ENCODE results near the gene FCER2. TPM values are rescaled to one million over a fixed set of nuclear protein-coding genes. Genes with fewer than 3 reads are reported as not detected.

Gene FCER2
- total RNA-seq, 2 donors from 2014 or later, result not detected

GRCh38 chr19:7701049-7701653, 780 bp downstream of the FCER2 start:
- Histone ChIP-seq H3K4me1 (no peaks in the 10 kb centered on the region), H3K4me3 (no peak overlapping the region), H3K36me3 (replicated peaks in 1 of 2; ENCODE audit: insufficient read depth in 1 of 2, low read depth in 2 of 2) (no peaks in the 10 kb centered on the region), H3K9me3 (no peaks in the 10 kb centered on the region), H3K27me3 (peaks cover 0 to 8% of the 10 kb centered on the region in 2 donors), H3K27ac (no peak overlapping the region)
- ATAC-seq, result no peak
- TF ChIP-seq CTCF (IDR thresholded peaks at IDR 0.05), result no peak
- TF ChIP-seq POLR2A (IDR thresholded peaks at IDR 0.05), result no peak
- DNase-seq, result no peak
- intact Hi-C loops (cut with DNase I), result no loop called here
- WGBS, 2 donors, result 74 to 79% methylated on average over 6 to 12 of the region's 12 CpGs

GRCh38 chr19:7699417-7700401, 2.2 kb downstream of the FCER2 start:
- no peak for TF ChIP-seq POLR2A (IDR thresholded peaks at IDR 0.05)
- no peak for TF ChIP-seq CTCF (IDR thresholded peaks at IDR 0.05)
- no peak for ATAC-seq
- Histone ChIP-seq H3K4me3 (no peak overlapping the region), H3K9me3 (no peaks in the 10 kb centered on the region), H3K27ac (no peak overlapping the region), H3K36me3 (replicated peaks in 1 of 2; ENCODE audit: insufficient read depth in 1 of 2, low read depth in 2 of 2) (no peaks in the 10 kb centered on the region), H3K4me1 (no peaks in the 10 kb centered on the region), H3K27me3 (peaks cover 0 to 8% of the 10 kb centered on the region in 2 donors)
- WGBS, 2 donors, result 49 to 54% methylated on average over 14 to 15 of the region's 15 CpGs
- no peak for DNase-seq
- intact Hi-C loops (cut with DNase I), result no loop called here

- intact Hi-C loops (cut with DNase I), result no loop called here
- H3K4me3 ChIP-seq, result no peak overlapping the region
- H3K36me3 ChIP-seq (replicated peaks in 1 of 2; ENCODE audit: insufficient read depth in 1 of 2, low read depth in 2 of 2), result no peaks in the 10 kb centered on the region
- H3K4me1 ChIP-seq, result no peaks in the 10 kb centered on the region
- H3K27ac ChIP-seq, result no peak overlapping the region
- no peaks in the 10 kb centered on the region for H3K9me3 ChIP-seq
- TF ChIP-seq POLR2A (IDR thresholded peaks at IDR 0.05) (no peak), CTCF (IDR thresholded peaks at IDR 0.05) (no peak)
- 21 to 25% methylated on average over 2 of the region's 2 CpGs for WGBS, 2 donors
- peaks cover 0 to 5% of the 10 kb centered on the region in 2 donors for H3K27me3 ChIP-seq
- DNase-seq (no peak), ATAC-seq (no peak)
Measured at GRCh38 chr19:7699003-7699402, 2.9 kb downstream of the FCER2 start.

GRCh38 chr19:7698583-7698982, 3.3 kb downstream of the FCER2 start:
- WGBS, 2 donors, result 13 to 19% methylated on average over 6 to 11 of the region's 11 CpGs
- ATAC-seq (no peak), DNase-seq (no peak)
- H3K9me3 ChIP-seq, result no peaks in the 10 kb centered on the region
- no peak overlapping the region for H3K27ac ChIP-seq
- peaks cover 0 to 5% of the 10 kb centered on the region in 2 donors for H3K27me3 ChIP-seq
- TF ChIP-seq POLR2A (IDR thresholded peaks at IDR 0.05), result no peak
- no peak for TF ChIP-seq CTCF (IDR thresholded peaks at IDR 0.05)
- intact Hi-C loops (cut with DNase I), result no loop called here
- H3K36me3 ChIP-seq (replicated peaks in 1 of 2; ENCODE audit: insufficient read depth in 1 of 2, low read depth in 2 of 2), result no peaks in the 10 kb centered on the region
- H3K4me1 ChIP-seq, result no peaks in the 10 kb centered on the region
- H3K4me3 ChIP-seq, result no peak overlapping the region
